WTC11 (cell line): ENCODE data around the gene STAT3. TPM values are rescaled to one million over a fixed set of nuclear protein-coding genes. Genes with fewer than 3 reads are reported as not detected.

ENCODE experiments used
- ATAC-seq: fragments of 200-7000 bp; cut with Tn5 transposase; 2 replicates; pipeline ENCODE4 v1.10.0; 2021; ENCODE audit warnings: mild to moderate bottlenecking, moderate library complexity
- CTCF ChIA-PET: fragments of 300-600 bp; sonication (Branson Sonifier 250); formaldehyde crosslinking; loops from one replicate; lab custom pipeline; 2021; ENCODE audit warnings: antibody characterized with exemption; lab: Charles Lee
- POLR2A ChIA-PET: fragments of 350-600 bp; sonication (Branson Sonifier 250); formaldehyde crosslinking; loops from one replicate; lab custom pipeline; 2021; ENCODE audit warnings: antibody characterized with exemption; lab: Charles Lee
- DNase-seq: peaks from one replicate; pipeline ENCODE4 v3.0.0; 2021; ENCODE audit warnings: low spot score
- H3K27ac Mint-ChIP-seq: 2 replicates; pipeline ENCODE4 v1.8.0; 2021; ENCODE audit warnings: mixed read lengths
- H3K27me3 Mint-ChIP-seq: 2 replicates; pipeline ENCODE4 v1.8.0; 2021; ENCODE audit warnings: low read depth, mild to moderate bottlenecking, moderate library complexity, mixed read lengths
- H3K36me3 Mint-ChIP-seq: 2 replicates; pipeline ENCODE4 v1.8.0; 2021; ENCODE audit warnings: mixed read lengths
- H3K4me1 Mint-ChIP-seq: 2 replicates; pipeline ENCODE4 v1.8.0; 2022; ENCODE audit warnings: mixed read lengths
- H3K4me3 Mint-ChIP-seq: 2 replicates; pipeline ENCODE4 v1.8.0; 2021; ENCODE audit warnings: mild to moderate bottlenecking, moderate library complexity, mixed read lengths
- H3K9me3 Mint-ChIP-seq: 2 replicates; pipeline ENCODE4 v1.8.0; 2021; ENCODE audit warnings: mixed read lengths
- ATF6 ChIP-seq: sonication (generic); formaldehyde crosslinking; IDR thresholded peaks from 2 replicates; pipeline ENCODE4 v1.8.1; 2023; ENCODE audit warnings: mild to moderate bottlenecking, missing genetic modification reagents
- CBFB ChIP-seq: sonication (generic); formaldehyde crosslinking; IDR thresholded peaks from 2 replicates; pipeline ENCODE4 v1.8.1; 2022; ENCODE audit warnings: mild to moderate bottlenecking, low read depth, missing genetic modification reagents
- E2F4 ChIP-seq: sonication (generic); formaldehyde crosslinking; IDR thresholded peaks from 2 replicates; pipeline ENCODE4 v1.8.1; 2022; ENCODE audit warnings: low read depth, mild to moderate bottlenecking, moderate library complexity, missing genetic modification reagents, borderline replicate concordance
- ELF4 ChIP-seq: sonication (generic); formaldehyde crosslinking; IDR thresholded peaks from 2 replicates; pipeline ENCODE4 v1.8.1; 2022; ENCODE audit warnings: low read depth, mild to moderate bottlenecking, moderate library complexity, missing genetic modification reagents
- ERG ChIP-seq: fragments of 250-450 bp; sonication (Bioruptor Pico); IDR thresholded peaks from 2 replicates; pipeline ENCODE4 v1.8.0; 2021; ENCODE audit warnings: mild to moderate bottlenecking
- FOXJ3 ChIP-seq: sonication (generic); formaldehyde crosslinking; IDR thresholded peaks from 2 replicates; pipeline ENCODE4 v1.9.0; 2021; ENCODE audit warnings: missing genetic modification reagents, mild to moderate bottlenecking, borderline replicate concordance
- FOXP1 ChIP-seq: sonication (generic); formaldehyde crosslinking; IDR thresholded peaks from 2 replicates; pipeline ENCODE4 v1.8.0; 2022; ENCODE audit warnings: missing genetic modification reagents, mild to moderate bottlenecking, moderate library complexity, borderline replicate concordance
- GABPB1 ChIP-seq: sonication (generic); formaldehyde crosslinking; IDR thresholded peaks from 2 replicates; pipeline ENCODE4 v1.8.1; 2023; ENCODE audit warnings: mild to moderate bottlenecking, missing genetic modification reagents
- GRHL2 ChIP-seq: fragments of 250-450 bp; sonication (Bioruptor Pico); IDR thresholded peaks from 2 replicates; pipeline ENCODE4 v1.8.0; 2022; ENCODE audit warnings: mild to moderate bottlenecking, moderate library complexity; ENCODE audit not compliant: insufficient replicate concordance, severe bottlenecking
- JUN ChIP-seq: sonication (generic); formaldehyde crosslinking; IDR thresholded peaks from 2 replicates; pipeline ENCODE4 v1.8.0; 2023; ENCODE audit warnings: mild to moderate bottlenecking, missing genetic modification reagents
- NFATC4 ChIP-seq: fragments of 250-450 bp; sonication (Bioruptor Pico); IDR thresholded peaks from 2 replicates; pipeline ENCODE4 v1.9.0; 2021; ENCODE audit warnings: mild to moderate bottlenecking
- NR1H2 ChIP-seq: sonication (generic); formaldehyde crosslinking; IDR thresholded peaks from 2 replicates; pipeline ENCODE4 v1.9.0; 2021; ENCODE audit warnings: mild to moderate bottlenecking, moderate library complexity, missing genetic modification reagents
- OVOL2 ChIP-seq: fragments of 250-450 bp; sonication (Bioruptor Pico); IDR thresholded peaks from 2 replicates; pipeline ENCODE4 v1.9.0; 2021; ENCODE audit warnings: mild to moderate bottlenecking, borderline replicate concordance
- SMAD3 ChIP-seq: sonication (generic); formaldehyde crosslinking; IDR thresholded peaks from 2 replicates; pipeline ENCODE4 v1.8.0; 2022; ENCODE audit warnings: missing genetic modification reagents, mild to moderate bottlenecking, borderline replicate concordance
- TCF7 ChIP-seq: sonication (generic); formaldehyde crosslinking; IDR thresholded peaks from 2 replicates; pipeline ENCODE4 v1.8.0; 2022; ENCODE audit warnings: mild to moderate bottlenecking, low read depth, missing genetic modification reagents, moderate library complexity
- TEAD1 ChIP-seq: sonication (generic); formaldehyde crosslinking; IDR thresholded peaks from 2 replicates; pipeline ENCODE4 v1.8.0; 2022; ENCODE audit warnings: mild to moderate bottlenecking, missing genetic modification reagents
- TP53 ChIP-seq: sonication (generic); formaldehyde crosslinking; IDR thresholded peaks from 2 replicates; pipeline ENCODE4 v1.8.1; 2023; ENCODE audit warnings: mild to moderate bottlenecking, missing genetic modification reagents
- ZBTB21 ChIP-seq: sonication (generic); formaldehyde crosslinking; IDR thresholded peaks from 2 replicates; pipeline ENCODE4 v1.8.1; 2023; ENCODE audit warnings: mild to moderate bottlenecking, missing genetic modification reagents, borderline replicate concordance
- ZNF121 ChIP-seq: sonication (generic); formaldehyde crosslinking; IDR thresholded peaks from 2 replicates; pipeline ENCODE4 v1.8.0; 2023; ENCODE audit warnings: missing genetic modification reagents
- ZNF219 ChIP-seq: sonication (generic); formaldehyde crosslinking; IDR thresholded peaks from 2 replicates; pipeline ENCODE4 v1.8.0; 2023; ENCODE audit warnings: missing genetic modification reagents, mild to moderate bottlenecking, borderline replicate concordance
- total RNA-seq: library from RNA; stranded (reverse); gene quantifications from 3 replicates; pipeline ENCODE4 v1.2.3, GENCODE V29; 2021
- TF ChIP-seq, protein P1 (sequence below): sonication (generic); formaldehyde crosslinking; IDR thresholded peaks from 2 replicates; pipeline ENCODE4 v1.8.1; 2022; ENCODE audit warnings: mild to moderate bottlenecking, missing genetic modification reagents, moderate library complexity, borderline replicate concordance
- TF ChIP-seq, protein P2 (sequence below): sonication (generic); formaldehyde crosslinking; IDR thresholded peaks from 2 replicates; pipeline ENCODE4 v1.8.1; 2022; ENCODE audit warnings: low read depth, missing genetic modification reagents, borderline replicate concordance
- TF ChIP-seq, protein P3 (sequence below): fragments of 250-450 bp; sonication (Bioruptor Pico); conservative IDR thresholded peaks from 2 replicates; pipeline ENCODE4 v1.9.0; 2021; ENCODE audit warnings: mild to moderate bottlenecking
- TF ChIP-seq, protein P4 (sequence below): sonication (generic); formaldehyde crosslinking; IDR thresholded peaks from 2 replicates; pipeline ENCODE4 v1.8.1; 2023; ENCODE audit warnings: mild to moderate bottlenecking, missing genetic modification reagents

Gene STAT3
- total RNA-seq, 1 experiment from 2014 or later = 98.0 TPM

GRCh38 chr17:42271006-42271778 lies 117.0 kb downstream of the STAT3 start (continued):
- TF ChIP-seq, protein P1, sequence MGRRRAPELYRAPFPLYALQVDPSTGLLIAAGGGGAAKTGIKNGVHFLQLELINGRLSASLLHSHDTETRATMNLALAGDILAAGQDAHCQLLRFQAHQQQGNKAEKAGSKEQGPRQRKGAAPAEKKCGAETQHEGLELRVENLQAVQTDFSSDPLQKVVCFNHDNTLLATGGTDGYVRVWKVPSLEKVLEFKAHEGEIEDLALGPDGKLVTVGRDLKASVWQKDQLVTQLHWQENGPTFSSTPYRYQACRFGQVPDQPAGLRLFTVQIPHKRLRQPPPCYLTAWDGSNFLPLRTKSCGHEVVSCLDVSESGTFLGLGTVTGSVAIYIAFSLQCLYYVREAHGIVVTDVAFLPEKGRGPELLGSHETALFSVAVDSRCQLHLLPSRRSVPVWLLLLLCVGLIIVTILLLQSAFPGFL (CRISPR knock-in tag) = no peak
- TF ChIP-seq ZNF121 (CRISPR knock-in tag) (no peak), SMAD3 (no peak), NR1H2 (no peak), E2F4 (no peak), GABPB1 (CRISPR knock-in tag) (no peak), TP53 (CRISPR knock-in tag) (no peak), ATF6 (CRISPR knock-in tag) (no peak), ZNF219 (CRISPR knock-in tag) (no peak), GRHL2 (CRISPR knock-in tag) (no peak), CBFB (no peak), FOXP1 (CRISPR knock-in tag) (no peak)
- TF ChIP-seq, all 79 proteins: peak for 0

DNA sequence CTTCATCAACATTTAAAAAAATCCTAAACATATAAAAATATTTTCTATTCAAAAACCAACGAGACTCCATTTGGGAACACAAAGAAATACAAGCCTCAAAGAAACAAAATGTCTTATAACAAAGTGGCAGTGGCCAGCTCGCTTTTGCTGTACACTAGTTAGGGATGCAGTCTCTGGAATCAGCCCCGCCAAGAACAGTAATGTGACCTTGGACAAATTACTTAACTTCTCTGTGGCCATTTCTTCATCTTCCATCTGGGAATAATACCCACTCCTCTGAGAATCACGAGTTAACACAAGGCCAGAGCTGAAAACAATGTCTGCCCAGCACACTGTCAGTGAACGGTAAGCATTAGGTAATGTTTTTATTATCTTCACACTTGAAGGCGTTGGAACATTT lies 117.6 kb downstream of the STAT3 start:
- Mint-ChIP-seq H3K4me1 (peaks cover 50% of the 10 kb centered on the region), H3K27me3 (no peaks in the 10 kb centered on the region), H3K4me3 (no peak overlapping the region), H3K36me3 (0 out of 2 replicates have a peak, but pooled peaks cover under 1% of the 10 kb centered on the region), H3K9me3 (no peaks in the 10 kb centered on the region), H3K27ac (no peak overlapping the region)
- no peak for DNase-seq
- CTCF ChIA-PET = interaction anchor here (1.2 to 4.2 kb wide), 2 partner anchors 19 to 48 kb away, joined by 3 to 21 read pairs; no protein-coding TSS in a partner anchor
- POLR2A ChIA-PET = no interaction called here
- ATAC-seq = no peak
- TF ChIP-seq ELF4 (CRISPR knock-in tag) (no peak), ZBTB21 (no peak), ERG (CRISPR knock-in tag) (no peak), FOXJ3 (CRISPR knock-in tag) (no peak), TEAD1 (CRISPR knock-in tag) (no peak), E2F4 (no peak), JUN (CRISPR knock-in tag) (no peak), FOXP1 (CRISPR knock-in tag) (no peak), OVOL2 (CRISPR knock-in tag) (no peak), NFATC4 (no peak), TCF7 (CRISPR knock-in tag) (no peak)
- TF ChIP-seq, protein P2, sequence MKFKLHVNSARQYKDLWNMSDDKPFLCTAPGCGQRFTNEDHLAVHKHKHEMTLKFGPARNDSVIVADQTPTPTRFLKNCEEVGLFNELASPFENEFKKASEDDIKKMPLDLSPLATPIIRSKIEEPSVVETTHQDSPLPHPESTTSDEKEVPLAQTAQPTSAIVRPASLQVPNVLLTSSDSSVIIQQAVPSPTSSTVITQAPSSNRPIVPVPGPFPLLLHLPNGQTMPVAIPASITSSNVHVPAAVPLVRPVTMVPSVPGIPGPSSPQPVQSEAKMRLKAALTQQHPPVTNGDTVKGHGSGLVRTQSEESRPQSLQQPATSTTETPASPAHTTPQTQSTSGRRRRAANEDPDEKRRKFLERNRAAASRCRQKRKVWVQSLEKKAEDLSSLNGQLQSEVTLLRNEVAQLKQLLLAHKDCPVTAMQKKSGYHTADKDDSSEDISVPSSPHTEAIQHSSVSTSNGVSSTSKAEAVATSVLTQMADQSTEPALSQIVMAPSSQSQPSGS (CRISPR knock-in tag) = no peak
- TF ChIP-seq, protein P3, sequence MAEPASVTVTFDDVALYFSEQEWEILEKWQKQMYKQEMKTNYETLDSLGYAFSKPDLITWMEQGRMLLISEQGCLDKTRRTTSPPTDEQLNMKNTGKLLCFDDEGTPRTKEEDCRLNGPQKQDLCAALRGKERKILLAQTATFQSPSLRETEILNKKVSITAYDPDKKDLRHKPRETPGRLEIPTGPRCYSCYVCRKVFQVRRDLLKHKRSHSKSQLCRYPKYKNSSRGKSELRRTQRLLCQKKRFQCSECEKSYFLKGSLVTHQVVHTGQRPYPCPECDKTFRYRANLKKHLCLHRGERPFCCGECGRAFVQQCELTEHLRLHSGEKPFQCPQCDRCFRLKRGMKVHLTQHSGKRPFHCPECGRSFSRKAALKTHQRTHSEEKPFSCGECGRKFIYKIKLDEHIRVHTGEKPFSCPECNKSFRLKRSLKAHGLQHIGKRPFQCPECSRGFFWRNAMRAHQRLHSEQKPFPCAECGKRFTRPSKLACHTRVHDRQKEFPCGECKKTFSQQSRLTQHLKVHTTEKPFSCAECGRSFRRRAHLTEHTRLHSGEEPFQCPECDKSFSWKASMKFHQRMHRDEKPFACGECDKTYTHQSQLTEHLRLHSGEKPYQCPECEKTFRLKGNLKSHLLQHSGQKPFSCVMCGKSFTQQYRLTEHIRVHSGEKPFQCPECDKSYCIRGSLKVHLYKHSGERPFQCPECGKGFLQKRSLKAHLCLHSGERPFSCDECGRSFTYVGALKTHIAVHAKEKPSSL (CRISPR knock-in tag) = no peak
- TF ChIP-seq, protein P4, sequence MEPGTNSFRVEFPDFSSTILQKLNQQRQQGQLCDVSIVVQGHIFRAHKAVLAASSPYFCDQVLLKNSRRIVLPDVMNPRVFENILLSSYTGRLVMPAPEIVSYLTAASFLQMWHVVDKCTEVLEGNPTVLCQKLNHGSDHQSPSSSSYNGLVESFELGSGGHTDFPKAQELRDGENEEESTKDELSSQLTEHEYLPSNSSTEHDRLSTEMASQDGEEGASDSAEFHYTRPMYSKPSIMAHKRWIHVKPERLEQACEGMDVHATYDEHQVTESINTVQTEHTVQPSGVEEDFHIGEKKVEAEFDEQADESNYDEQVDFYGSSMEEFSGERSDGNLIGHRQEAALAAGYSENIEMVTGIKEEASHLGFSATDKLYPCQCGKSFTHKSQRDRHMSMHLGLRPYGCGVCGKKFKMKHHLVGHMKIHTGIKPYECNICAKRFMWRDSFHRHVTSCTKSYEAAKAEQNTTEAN (CRISPR knock-in tag) = no peak
